Astrocyte (in vitro differentiated cells and primary cell): Measurements from ENCODE around the gene CDKAL1. TPM values are rescaled to one million over a fixed set of nuclear protein-coding genes. Genes with fewer than 3 reads are reported as not detected.

Source experiments
- DNase-seq: peaks from one replicate; pipeline ENCODE4 v3.0.0-alpha.2; 2010; ENCODE audit warnings: low read depth
- FAIRE-seq: peaks from 2 replicates; lab custom pipeline; 2011; peaks lifted over from hg19 to GRCh38; lab: Jason Lieb, UNC
- H2AFZ ChIP-seq: 2 replicates; pipeline ENCODE4 v1.6.0; 2012; ENCODE audit warnings: low read depth, low read length, inconsistent platforms
- H3K27ac ChIP-seq: 2 replicates; pipeline ENCODE4 v1.5.1; 2011; ENCODE audit warnings: low read depth, low read length, inconsistent platforms
- H3K27me3 ChIP-seq: 2 replicates; pipeline ENCODE4 v1.6.0; 2011; ENCODE audit warnings: low read length, inconsistent platforms; ENCODE audit not compliant: insufficient read depth
- H3K36me3 ChIP-seq: 2 replicates; pipeline ENCODE4 v1.5.1; 2011; ENCODE audit warnings: low read length, inconsistent platforms; ENCODE audit not compliant: insufficient read depth
- H3K4me1 ChIP-seq: 2 replicates; pipeline ENCODE4 v1.5.1; 2011; ENCODE audit warnings: low read length, inconsistent platforms; ENCODE audit not compliant: insufficient read depth
- H3K4me2 ChIP-seq: 2 replicates; pipeline ENCODE4 v1.6.0; 2012; ENCODE audit warnings: low read length, inconsistent platforms
- H3K4me3 ChIP-seq: 2 replicates; pipeline ENCODE4 v1.5.1; 2011; ENCODE audit warnings: low read depth, mild to moderate bottlenecking, low read length, inconsistent platforms; ENCODE audit not compliant: insufficient read depth
- H3K79me2 ChIP-seq: 2 replicates; pipeline ENCODE4 v1.6.0; 2012; ENCODE audit warnings: mild to moderate bottlenecking, low read length, inconsistent platforms; ENCODE audit not compliant: insufficient read depth
- H3K9ac ChIP-seq: 2 replicates; pipeline ENCODE4 v1.6.0; 2012; ENCODE audit warnings: mild to moderate bottlenecking, low read length, inconsistent platforms
- H3K9me3 ChIP-seq: 2 replicates; pipeline ENCODE4 v1.5.1; 2012; ENCODE audit warnings: low read depth, mild to moderate bottlenecking, low read length, inconsistent platforms; ENCODE audit not compliant: insufficient read depth
- H4K20me1 ChIP-seq: 2 replicates; pipeline ENCODE4 v1.6.0; 2012; ENCODE audit warnings: low read length, inconsistent platforms; ENCODE audit not compliant: insufficient read depth
- H3K27ac Mint-ChIP-seq: one replicate; pipeline ENCODE4 v1.8.0; 2021; ENCODE audit warnings: mild to moderate bottlenecking, mixed read lengths; ENCODE audit not compliant: unreplicated experiment
- H3K27me3 Mint-ChIP-seq: one replicate; pipeline ENCODE4 v1.8.0; 2021; ENCODE audit warnings: low read depth, mixed read lengths; ENCODE audit not compliant: unreplicated experiment
- H3K36me3 Mint-ChIP-seq: one replicate; pipeline ENCODE4 v1.8.0; 2021; ENCODE audit warnings: low read depth, mixed read lengths; ENCODE audit not compliant: unreplicated experiment
- H3K4me1 Mint-ChIP-seq: one replicate; pipeline ENCODE4 v1.8.0; 2021; ENCODE audit warnings: low read depth, mixed read lengths; ENCODE audit not compliant: unreplicated experiment
- H3K4me3 Mint-ChIP-seq: one replicate; pipeline ENCODE4 v1.8.0; 2021; ENCODE audit warnings: mild to moderate bottlenecking, moderate library complexity, mixed read lengths; ENCODE audit not compliant: unreplicated experiment
- H3K9me3 Mint-ChIP-seq: one replicate; pipeline ENCODE4 v1.8.0; 2021; ENCODE audit warnings: mild to moderate bottlenecking, mixed read lengths; ENCODE audit not compliant: unreplicated experiment
- EZH2 ChIP-seq: IDR thresholded peaks from 2 replicates; pipeline ENCODE4 v1.6.1; 2012; ENCODE audit warnings: mild to moderate bottlenecking, low read length, inconsistent platforms; ENCODE audit not compliant: insufficient read depth
- total RNA-seq: library from RNA; stranded (reverse); gene quantifications from 2 replicates; pipeline ENCODE4 v1.2.1, GENCODE V29; 2021
- TF ChIP-seq, protein P1 (sequence below): IDR thresholded peaks from 2 replicates; pipeline ENCODE4 v1.5.1; 2011; ENCODE audit warnings: low read depth, mild to moderate bottlenecking, inconsistent platforms, low read length, moderate library complexity; ENCODE audit not compliant: insufficient read depth

The CDKAL1 gene
- total RNA-seq, 1 donor from 2014 or later: 13.7 TPM

DNA sequence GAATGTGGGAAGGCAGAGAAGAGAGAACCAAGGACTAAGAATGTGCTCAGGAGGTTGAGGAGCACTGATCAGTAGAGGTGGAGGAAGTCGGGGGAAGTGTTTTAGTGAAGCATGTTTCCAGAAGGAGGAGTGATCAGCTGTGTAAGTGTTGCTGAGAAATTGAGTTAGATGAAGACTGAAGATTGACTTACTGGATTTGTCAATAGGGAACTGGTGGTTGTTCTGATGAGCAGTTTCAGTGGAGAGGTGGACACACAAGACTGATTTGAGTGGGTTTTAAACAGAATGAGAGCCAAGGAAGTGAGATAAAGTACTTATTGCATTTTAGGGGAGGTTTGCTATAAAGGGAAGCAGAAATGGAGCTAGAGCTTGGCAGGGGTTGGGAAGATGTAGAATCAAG, 182.6 kb downstream of the CDKAL1 start:
- no peak overlapping the region for H3K4me2 ChIP-seq
- H3K4me1 ChIP-seq: no peaks in the 10 kb centered on the region
- Mint-ChIP-seq H3K4me3 (no peak overlapping the region), H3K27ac (no peak overlapping the region), H3K27me3 (no peaks in the 10 kb centered on the region), H3K36me3 (no peaks in the 10 kb centered on the region), H3K4me1 (peaks cover 9% of the 10 kb centered on the region), H3K9me3 (no peaks in the 10 kb centered on the region)
- H3K27me3 ChIP-seq: no peaks in the 10 kb centered on the region
- FAIRE-seq (no peak), DNase-seq (no peak)
- no peak overlapping the region for H2AFZ ChIP-seq
- H3K9ac ChIP-seq: no peak overlapping the region
- no peaks in the 10 kb centered on the region for H3K79me2 ChIP-seq
- no peaks in the 10 kb centered on the region for H3K9me3 ChIP-seq
- H3K36me3 ChIP-seq: no peaks in the 10 kb centered on the region
- H3K27ac ChIP-seq: no peak overlapping the region
- H4K20me1 ChIP-seq: peaks cover 2% of the 10 kb centered on the region
- TF ChIP-seq, protein P1, sequence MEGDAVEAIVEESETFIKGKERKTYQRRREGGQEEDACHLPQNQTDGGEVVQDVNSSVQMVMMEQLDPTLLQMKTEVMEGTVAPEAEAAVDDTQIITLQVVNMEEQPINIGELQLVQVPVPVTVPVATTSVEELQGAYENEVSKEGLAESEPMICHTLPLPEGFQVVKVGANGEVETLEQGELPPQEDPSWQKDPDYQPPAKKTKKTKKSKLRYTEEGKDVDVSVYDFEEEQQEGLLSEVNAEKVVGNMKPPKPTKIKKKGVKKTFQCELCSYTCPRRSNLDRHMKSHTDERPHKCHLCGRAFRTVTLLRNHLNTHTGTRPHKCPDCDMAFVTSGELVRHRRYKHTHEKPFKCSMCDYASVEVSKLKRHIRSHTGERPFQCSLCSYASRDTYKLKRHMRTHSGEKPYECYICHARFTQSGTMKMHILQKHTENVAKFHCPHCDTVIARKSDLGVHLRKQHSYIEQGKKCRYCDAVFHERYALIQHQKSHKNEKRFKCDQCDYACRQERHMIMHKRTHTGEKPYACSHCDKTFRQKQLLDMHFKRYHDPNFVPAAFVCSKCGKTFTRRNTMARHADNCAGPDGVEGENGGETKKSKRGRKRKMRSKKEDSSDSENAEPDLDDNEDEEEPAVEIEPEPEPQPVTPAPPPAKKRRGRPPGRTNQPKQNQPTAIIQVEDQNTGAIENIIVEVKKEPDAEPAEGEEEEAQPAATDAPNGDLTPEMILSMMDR: no peak
- no peak overlapping the region for H3K4me3 ChIP-seq

GRCh38 chr6:20717743-20718142, 183.5 kb downstream of the CDKAL1 start:
- H3K4me2 ChIP-seq: no peak overlapping the region
- peaks cover 5% of the 10 kb centered on the region for H3K4me1 Mint-ChIP-seq

GRCh38 chr6:20718705-20719653, 184.7 kb downstream of the CDKAL1 start:
- no peaks in the 10 kb centered on the region for H3K79me2 ChIP-seq
- no peaks in the 10 kb centered on the region for H3K27me3 ChIP-seq
- Mint-ChIP-seq H3K4me1 (peaks cover 5% of the 10 kb centered on the region), H3K9me3 (no peaks in the 10 kb centered on the region), H3K27me3 (no peaks in the 10 kb centered on the region), H3K4me3 (no peak overlapping the region), H3K27ac (no peak overlapping the region), H3K36me3 (peaks cover 3% of the 10 kb centered on the region)
- no peak overlapping the region for H3K4me3 ChIP-seq
- no peak overlapping the region for H3K9ac ChIP-seq
- no peaks in the 10 kb centered on the region for H3K4me1 ChIP-seq
- DNase-seq (no peak), FAIRE-seq (no peak)
- H2AFZ ChIP-seq: no peak overlapping the region
- H3K9me3 ChIP-seq: no peaks in the 10 kb centered on the region
- H3K4me2 ChIP-seq: no peak overlapping the region
- H3K27ac ChIP-seq: no peak overlapping the region
- H4K20me1 ChIP-seq: no peaks in the 10 kb centered on the region
- no peaks in the 10 kb centered on the region for H3K36me3 ChIP-seq
- TF ChIP-seq EZH2: no peak
- TF ChIP-seq, protein P1: no peak

More at GRCh38 chr6:20717743-20718142, 183.5 kb downstream of the CDKAL1 start:
- H3K4me1 ChIP-seq: no peaks in the 10 kb centered on the region
- Mint-ChIP-seq H3K9me3 (no peaks in the 10 kb centered on the region), H3K27me3 (no peaks in the 10 kb centered on the region), H3K36me3 (no peaks in the 10 kb centered on the region), H3K27ac (no peak overlapping the region), H3K4me3 (no peak overlapping the region)
- no peak overlapping the region for H3K4me3 ChIP-seq
- TF ChIP-seq EZH2: no peak
- no peaks in the 10 kb centered on the region for H3K9me3 ChIP-seq
- no peaks in the 10 kb centered on the region for H3K79me2 ChIP-seq
- H3K9ac ChIP-seq: no peak overlapping the region
- H3K27me3 ChIP-seq: no peaks in the 10 kb centered on the region
- DNase-seq (no peak), FAIRE-seq (peak; percentile 9)
- no peak overlapping the region for H2AFZ ChIP-seq
- H4K20me1 ChIP-seq: no peaks in the 10 kb centered on the region
- H3K27ac ChIP-seq: no peak overlapping the region
- no peaks in the 10 kb centered on the region for H3K36me3 ChIP-seq
